Upper lobe of left lung (tissue), 4 donors: ENCODE measurements around the gene C6orf15.

ENCODE experiments used
- POLR2A ChIP-seq, 4 donors: fragments of 450-650 bp; IDR thresholded peaks; one replicate each; pipeline ENCODE4 v1.5.1; 2016 to 2017; ENCODE audit warnings: antibody characterized with exemption in 4 of 4, mild to moderate bottlenecking in 2 of 4
- POLR2AphosphoS5 ChIP-seq, 2 donors: sonication (generic); formaldehyde crosslinking; IDR thresholded peaks; one replicate each; pipeline ENCODE4 v1.5.1; 2017; ENCODE audit warnings: antibody characterized with exemption in 2 of 2
- TF ChIP-seq, protein P1 (sequence below), 6 experiments: fragments of 450-650 bp in 4 of 6; fragments of 200-600 bp in 2 of 6; sonication (generic) in 2 of 6; IDR thresholded peaks; one replicate each; pipeline ENCODE4 v1.5.1; 2016 to 2019; ENCODE audit warnings: antibody characterized with exemption in 6 of 6

DNA sequence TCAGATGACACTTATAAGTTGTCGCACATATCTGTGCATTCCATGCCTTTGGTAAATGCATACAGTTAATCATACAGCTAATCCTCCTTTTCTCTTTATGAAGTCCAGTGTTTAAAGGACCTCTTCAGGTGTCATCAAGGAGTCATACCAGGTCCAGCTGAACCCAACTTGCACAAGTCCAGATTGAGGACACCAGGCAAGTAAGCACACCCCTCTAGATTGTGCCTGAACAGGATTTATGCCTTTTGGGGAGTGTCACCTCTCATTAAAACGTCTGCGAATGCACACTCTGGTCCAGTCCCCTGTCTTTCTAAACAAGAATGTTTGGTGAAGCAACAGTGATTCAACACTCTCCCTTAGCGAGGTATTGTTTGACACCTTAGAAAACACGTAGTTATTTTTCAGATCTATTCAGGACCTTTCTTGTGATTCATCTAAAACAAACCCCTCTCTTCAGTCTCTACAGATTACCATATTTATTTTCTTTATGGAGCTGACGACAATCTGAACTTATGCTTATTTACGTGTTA, 48.4 kb downstream of the C6orf15 start:
- TF ChIP-seq, protein P1, sequence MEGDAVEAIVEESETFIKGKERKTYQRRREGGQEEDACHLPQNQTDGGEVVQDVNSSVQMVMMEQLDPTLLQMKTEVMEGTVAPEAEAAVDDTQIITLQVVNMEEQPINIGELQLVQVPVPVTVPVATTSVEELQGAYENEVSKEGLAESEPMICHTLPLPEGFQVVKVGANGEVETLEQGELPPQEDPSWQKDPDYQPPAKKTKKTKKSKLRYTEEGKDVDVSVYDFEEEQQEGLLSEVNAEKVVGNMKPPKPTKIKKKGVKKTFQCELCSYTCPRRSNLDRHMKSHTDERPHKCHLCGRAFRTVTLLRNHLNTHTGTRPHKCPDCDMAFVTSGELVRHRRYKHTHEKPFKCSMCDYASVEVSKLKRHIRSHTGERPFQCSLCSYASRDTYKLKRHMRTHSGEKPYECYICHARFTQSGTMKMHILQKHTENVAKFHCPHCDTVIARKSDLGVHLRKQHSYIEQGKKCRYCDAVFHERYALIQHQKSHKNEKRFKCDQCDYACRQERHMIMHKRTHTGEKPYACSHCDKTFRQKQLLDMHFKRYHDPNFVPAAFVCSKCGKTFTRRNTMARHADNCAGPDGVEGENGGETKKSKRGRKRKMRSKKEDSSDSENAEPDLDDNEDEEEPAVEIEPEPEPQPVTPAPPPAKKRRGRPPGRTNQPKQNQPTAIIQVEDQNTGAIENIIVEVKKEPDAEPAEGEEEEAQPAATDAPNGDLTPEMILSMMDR (IDR thresholded peaks at IDR 0.05): no peak
- TF ChIP-seq POLR2A (IDR thresholded peaks at IDR 0.05) (no peak), POLR2AphosphoS5 (IDR thresholded peaks at IDR 0.05) (no peak)
